ENCODE data around the gene FMN2. TPM values are rescaled to one million over a fixed set of nuclear protein-coding genes. Genes with fewer than 3 reads are reported as not detected.
A peak's percentile ranks its signal among the peaks of the same experiment; 100 is the strongest.

The FMN2 gene
- total RNA-seq, 1 donor, result 11.2 TPM

DNA sequence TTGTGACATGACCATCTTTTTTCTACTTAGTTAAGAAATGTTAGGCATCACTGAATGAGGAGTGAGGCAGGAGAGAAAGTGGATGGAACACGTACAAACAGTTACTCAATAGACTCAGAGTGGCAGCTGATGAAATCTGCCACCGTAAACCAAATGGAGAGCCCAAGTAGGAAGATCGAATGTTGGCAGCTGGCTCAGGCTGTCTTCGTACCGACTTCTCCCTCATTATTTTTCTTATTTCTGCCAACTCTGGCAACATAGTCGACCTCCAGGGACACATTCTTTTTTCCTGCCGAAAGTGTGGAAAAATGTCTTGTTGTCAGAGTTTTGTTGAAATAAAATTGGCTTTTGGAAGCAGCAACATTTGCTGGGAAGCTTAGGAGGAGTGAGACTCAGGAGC, 377.0 kb downstream of the FMN2 start:
- Histone ChIP-seq H3K79me2 (ENCODE audit: insufficient read depth, low read length) (no peaks in the 10 kb centered on the region), H3K4me3 (ENCODE audit: insufficient read depth, low read length) (peak overlapping the region; percentile 17), H3K36me3 (ENCODE audit: insufficient read depth, low read length) (no peaks in the 10 kb centered on the region), H2AFZ (ENCODE audit: low read length) (peak overlapping the region; percentile 54), H3K4me2 (ENCODE audit: insufficient read depth, low read length) (peak overlapping the region; percentile 61), H3K27me3 (ENCODE audit: insufficient read depth, low read length) (no peaks in the 10 kb centered on the region), H4K20me1 (ENCODE audit: insufficient read depth, low read length) (no peaks in the 10 kb centered on the region), H3K4me1 (ENCODE audit: insufficient read depth, low read length) (peaks cover 28% of the 10 kb centered on the region), H3K9me3 (ENCODE audit: low read depth, low read length) (no peaks in the 10 kb centered on the region), H3K27ac (ENCODE audit: low read depth, low read length) (peak overlapping the region; percentile 39)
- TF ChIP-seq, protein P1, sequence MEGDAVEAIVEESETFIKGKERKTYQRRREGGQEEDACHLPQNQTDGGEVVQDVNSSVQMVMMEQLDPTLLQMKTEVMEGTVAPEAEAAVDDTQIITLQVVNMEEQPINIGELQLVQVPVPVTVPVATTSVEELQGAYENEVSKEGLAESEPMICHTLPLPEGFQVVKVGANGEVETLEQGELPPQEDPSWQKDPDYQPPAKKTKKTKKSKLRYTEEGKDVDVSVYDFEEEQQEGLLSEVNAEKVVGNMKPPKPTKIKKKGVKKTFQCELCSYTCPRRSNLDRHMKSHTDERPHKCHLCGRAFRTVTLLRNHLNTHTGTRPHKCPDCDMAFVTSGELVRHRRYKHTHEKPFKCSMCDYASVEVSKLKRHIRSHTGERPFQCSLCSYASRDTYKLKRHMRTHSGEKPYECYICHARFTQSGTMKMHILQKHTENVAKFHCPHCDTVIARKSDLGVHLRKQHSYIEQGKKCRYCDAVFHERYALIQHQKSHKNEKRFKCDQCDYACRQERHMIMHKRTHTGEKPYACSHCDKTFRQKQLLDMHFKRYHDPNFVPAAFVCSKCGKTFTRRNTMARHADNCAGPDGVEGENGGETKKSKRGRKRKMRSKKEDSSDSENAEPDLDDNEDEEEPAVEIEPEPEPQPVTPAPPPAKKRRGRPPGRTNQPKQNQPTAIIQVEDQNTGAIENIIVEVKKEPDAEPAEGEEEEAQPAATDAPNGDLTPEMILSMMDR (IDR thresholded peaks at IDR 0.05; ENCODE audit: extremely low read depth, low read depth, low read length), result no peak
- no peak for DNase-seq (ENCODE audit: insufficient read length, low spot score, missing footprints)

DNA sequence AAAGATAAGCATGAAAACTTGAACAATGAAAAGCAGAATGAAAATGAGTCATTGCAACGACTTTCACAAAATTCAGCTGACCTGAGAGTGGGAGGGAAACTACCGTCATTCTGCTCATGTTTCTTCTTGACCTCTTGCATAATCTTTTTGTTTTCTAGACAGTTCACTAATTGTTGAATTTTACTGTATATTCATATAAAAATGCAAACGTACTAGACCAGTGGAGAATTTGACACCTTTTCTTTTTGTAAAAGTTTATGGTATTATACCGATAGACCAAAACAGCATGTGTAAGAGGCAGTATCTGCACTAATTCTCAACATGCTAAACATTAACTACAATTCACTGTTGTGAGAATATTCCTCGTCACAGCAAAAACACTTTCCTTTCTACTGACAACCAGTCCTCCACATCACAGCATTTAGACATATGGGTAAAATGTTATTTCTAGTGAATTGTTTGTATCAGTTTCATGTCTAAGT, 382.5 kb downstream of the FMN2 start:
- H3K4me1 ChIP-seq (ENCODE audit: insufficient read depth, low read length), result peaks cover 11% of the 10 kb centered on the region
- H3K27ac ChIP-seq (ENCODE audit: low read depth, low read length), result peak overlapping the region; percentile 70
- no peaks in the 10 kb centered on the region for H4K20me1 ChIP-seq (ENCODE audit: insufficient read depth, low read length)
- peaks cover 6% of the 10 kb centered on the region for H3K36me3 ChIP-seq (ENCODE audit: insufficient read depth, low read length)
- H2AFZ ChIP-seq (ENCODE audit: low read length), result no peak overlapping the region
- H3K9me3 ChIP-seq (ENCODE audit: low read depth, low read length), result no peaks in the 10 kb centered on the region
- DNase-seq (ENCODE audit: insufficient read length, low spot score, missing footprints), result peak; percentile 66
- peak overlapping the region; percentile 49 for H3K4me2 ChIP-seq (ENCODE audit: insufficient read depth, low read length)
- no peak overlapping the region for H3K4me3 ChIP-seq (ENCODE audit: insufficient read depth, low read length)
- no peaks in the 10 kb centered on the region for H3K79me2 ChIP-seq (ENCODE audit: insufficient read depth, low read length)
- H3K27me3 ChIP-seq (ENCODE audit: insufficient read depth, low read length), result no peaks in the 10 kb centered on the region
- TF ChIP-seq, protein P1 (IDR thresholded peaks at IDR 0.05; ENCODE audit: extremely low read depth, low read depth, low read length), result no peak

DNA sequence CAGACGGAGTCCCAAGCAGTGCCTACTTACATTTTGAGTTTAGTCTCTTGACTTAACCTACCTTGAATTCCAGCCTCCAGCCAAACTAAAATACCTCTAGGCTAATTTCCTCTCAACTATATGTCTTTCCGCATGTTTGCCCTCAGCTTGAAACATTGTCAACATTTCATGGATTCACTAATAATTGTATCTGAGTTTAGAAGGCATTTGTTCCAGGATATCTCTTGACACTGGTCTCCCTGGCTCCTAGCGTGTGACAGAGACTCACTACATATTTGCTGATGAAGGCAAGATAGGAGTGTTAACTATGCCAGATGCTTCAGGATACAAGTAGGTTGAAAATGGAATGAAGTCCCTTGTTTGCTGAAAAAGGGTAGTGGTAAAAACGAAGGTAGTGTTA, 384.1 kb downstream of the FMN2 start:
- Histone ChIP-seq H3K9me3 (ENCODE audit: low read depth, low read length) (no peaks in the 10 kb centered on the region), H3K27me3 (ENCODE audit: insufficient read depth, low read length) (no peaks in the 10 kb centered on the region), H3K79me2 (ENCODE audit: insufficient read depth, low read length) (no peaks in the 10 kb centered on the region), H3K4me1 (ENCODE audit: insufficient read depth, low read length) (peaks cover 11% of the 10 kb centered on the region), H3K27ac (ENCODE audit: low read depth, low read length) (no peak overlapping the region), H3K36me3 (ENCODE audit: insufficient read depth, low read length) (peaks cover 6% of the 10 kb centered on the region), H3K4me2 (ENCODE audit: insufficient read depth, low read length) (no peak overlapping the region), H2AFZ (ENCODE audit: low read length) (no peak overlapping the region), H3K4me3 (ENCODE audit: insufficient read depth, low read length) (no peak overlapping the region), H4K20me1 (ENCODE audit: insufficient read depth, low read length) (no peaks in the 10 kb centered on the region)
- TF ChIP-seq, protein P1 (IDR thresholded peaks at IDR 0.05; ENCODE audit: extremely low read depth, low read depth, low read length), result no peak
- no peak for DNase-seq (ENCODE audit: insufficient read length, low spot score, missing footprints)

DNA sequence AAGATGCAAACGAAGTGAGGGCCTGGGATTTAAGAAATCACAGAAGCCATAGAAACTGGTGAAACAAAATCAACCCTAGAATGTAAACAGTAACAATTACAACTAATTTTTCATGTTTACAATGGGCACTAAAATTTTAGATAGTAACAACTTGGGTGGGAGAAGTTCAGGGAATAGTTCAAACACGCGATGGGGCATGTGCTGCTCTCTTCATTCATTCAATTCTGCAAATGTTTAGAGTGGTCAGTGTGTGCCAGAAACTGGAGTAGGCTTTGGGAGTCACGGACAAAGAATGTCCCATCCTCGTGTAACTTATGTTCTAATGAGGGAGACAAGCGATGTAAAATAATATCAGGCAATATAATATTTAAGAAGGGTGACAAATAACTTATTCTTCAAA, 386.9 kb downstream of the FMN2 start:
- Histone ChIP-seq H3K9me3 (ENCODE audit: low read depth, low read length) (no peaks in the 10 kb centered on the region), H3K4me3 (ENCODE audit: insufficient read depth, low read length) (no peak overlapping the region), H4K20me1 (ENCODE audit: insufficient read depth, low read length) (no peaks in the 10 kb centered on the region), H3K27ac (ENCODE audit: low read depth, low read length) (no peak overlapping the region), H3K79me2 (ENCODE audit: insufficient read depth, low read length) (no peaks in the 10 kb centered on the region), H3K36me3 (ENCODE audit: insufficient read depth, low read length) (peaks cover 6% of the 10 kb centered on the region), H3K4me1 (ENCODE audit: insufficient read depth, low read length) (peaks cover 9% of the 10 kb centered on the region), H3K4me2 (ENCODE audit: insufficient read depth, low read length) (no peak overlapping the region), H2AFZ (ENCODE audit: low read length) (no peak overlapping the region), H3K27me3 (ENCODE audit: insufficient read depth, low read length) (no peaks in the 10 kb centered on the region)
- DNase-seq (ENCODE audit: insufficient read length, low spot score, missing footprints), result no peak
- TF ChIP-seq, protein P1 (IDR thresholded peaks at IDR 0.05; ENCODE audit: extremely low read depth, low read depth, low read length), result no peak
